Midbrain (tissue), 1 donor: ENCODE measurements around the gene TNFRSF18.

ENCODE experiments used
- DNase-seq: peaks from one replicate; lab custom pipeline; 2025; lab: John Stamatoyannopoulos, UW

The TNFRSF18 gene

GRCh38 chr1:1211541-1212441, 5.4 kb upstream of the TNFRSF18 start:
- DNase-seq = no peak

DNA sequence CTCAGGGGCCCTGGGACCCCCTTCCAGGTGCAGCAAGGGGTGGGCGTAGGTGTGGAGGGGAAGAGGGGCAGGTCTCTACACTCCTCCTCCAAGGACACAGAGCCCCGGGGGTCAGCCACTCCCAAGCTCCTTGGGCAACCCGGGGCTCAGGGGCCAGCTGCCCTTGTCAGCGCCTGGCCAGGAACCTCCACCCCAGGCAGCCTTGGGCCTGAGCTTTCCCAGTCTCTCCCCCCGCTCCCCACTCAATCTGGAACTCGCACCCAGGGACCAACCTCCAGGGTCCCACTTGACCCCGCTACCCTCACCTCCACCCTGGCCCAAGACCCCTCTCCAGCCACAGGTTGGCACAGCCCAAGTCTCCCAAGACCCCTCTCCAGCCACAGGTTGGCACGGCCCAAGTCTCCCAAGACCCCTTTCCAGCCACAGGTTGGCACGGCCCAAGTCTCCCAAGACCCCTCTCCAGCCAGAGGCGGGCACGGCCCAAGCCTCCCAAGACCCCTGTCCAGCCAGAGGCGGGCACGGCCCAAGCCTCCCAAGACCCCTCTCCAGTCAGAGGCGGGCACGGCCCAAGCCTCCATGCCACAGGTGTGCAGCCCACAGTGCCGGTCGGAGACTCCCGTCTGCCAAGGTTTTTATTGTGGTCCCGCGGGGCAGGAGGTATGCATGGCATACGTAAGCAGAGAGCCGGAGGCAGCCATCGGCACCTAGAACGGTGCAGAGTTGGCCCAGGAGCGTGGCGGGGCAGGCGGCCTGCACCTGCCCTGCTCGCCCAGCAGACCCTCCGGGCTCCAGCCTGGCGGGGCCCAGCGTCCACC, 4.5 kb upstream of the TNFRSF18 start:
- no peak for DNase-seq

DNA sequence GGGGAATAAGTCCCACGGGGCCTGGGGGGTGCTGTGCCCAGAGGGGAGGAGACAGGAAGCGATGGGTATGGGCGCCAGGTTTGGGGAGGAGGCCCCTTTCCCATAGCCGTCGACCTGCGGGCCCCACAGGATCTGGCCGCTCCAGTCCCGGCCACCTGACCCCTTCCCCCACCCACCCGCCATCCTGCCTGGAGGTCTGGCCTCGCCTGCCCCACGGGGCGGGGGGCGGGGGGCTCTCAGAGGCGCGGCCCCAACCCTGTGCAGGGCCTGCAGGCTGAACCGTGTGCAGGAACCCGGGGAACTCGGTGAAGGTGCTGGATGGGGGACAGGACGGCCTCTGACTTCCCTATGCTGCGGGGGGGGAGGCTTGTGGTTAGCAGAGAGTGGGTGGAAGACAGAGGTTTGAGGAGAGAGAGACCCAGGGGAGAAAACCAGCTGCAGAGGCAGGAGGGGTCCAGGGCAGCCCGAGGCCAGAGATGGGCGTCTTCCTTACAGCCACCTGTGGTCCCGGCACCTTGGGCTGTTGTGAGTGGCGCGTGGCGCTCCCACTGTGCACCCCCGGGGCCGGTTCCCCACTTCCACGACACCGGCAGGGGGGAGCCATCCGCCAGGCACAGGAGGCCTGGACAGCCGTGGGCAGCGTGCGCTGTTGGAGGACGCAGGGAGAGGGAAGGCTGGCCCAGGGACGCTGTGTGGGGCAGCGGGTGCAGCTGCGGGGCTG, 2.5 kb upstream of the TNFRSF18 start:
- no peak for DNase-seq

- no peak for DNase-seq
These were observed 1.1 kb upstream of the TNFRSF18 start for GRCh38 chr1:1207571-1207892.

- DNase-seq = no peak
These were observed 657 bp upstream of the TNFRSF18 start for GRCh38 chr1:1206966-1207531.

DNA sequence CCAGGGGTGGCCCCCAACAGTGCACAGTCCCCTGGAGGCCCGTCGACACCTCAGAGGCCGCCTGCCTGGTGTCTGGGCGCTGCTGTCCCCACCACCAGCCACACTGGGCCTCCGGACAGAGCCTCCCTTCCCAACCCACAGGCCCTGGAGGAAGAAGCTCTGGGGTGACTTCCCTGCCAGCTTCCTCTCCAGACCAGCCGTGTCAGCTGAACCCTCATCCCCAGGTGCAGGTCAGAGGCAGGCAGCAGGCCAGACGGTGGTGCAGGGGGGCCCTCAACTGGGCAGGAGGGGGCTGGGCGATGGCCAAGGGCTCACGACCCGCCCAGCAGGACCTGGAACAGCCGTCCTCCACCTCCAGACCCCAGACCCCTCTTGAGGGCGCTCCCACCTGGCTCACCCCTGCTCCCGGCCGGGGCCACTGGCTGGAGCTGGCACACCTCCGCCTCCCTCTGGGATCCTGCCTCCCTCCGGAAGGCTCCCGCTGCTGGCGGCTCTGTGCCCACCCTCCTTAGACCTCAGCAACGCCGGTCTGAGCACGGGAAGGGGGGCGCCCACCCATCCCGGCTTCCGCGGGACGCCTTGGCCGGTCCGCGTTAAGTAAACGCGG, 520 bp downstream of the TNFRSF18 start:
- no peak for DNase-seq

DNA sequence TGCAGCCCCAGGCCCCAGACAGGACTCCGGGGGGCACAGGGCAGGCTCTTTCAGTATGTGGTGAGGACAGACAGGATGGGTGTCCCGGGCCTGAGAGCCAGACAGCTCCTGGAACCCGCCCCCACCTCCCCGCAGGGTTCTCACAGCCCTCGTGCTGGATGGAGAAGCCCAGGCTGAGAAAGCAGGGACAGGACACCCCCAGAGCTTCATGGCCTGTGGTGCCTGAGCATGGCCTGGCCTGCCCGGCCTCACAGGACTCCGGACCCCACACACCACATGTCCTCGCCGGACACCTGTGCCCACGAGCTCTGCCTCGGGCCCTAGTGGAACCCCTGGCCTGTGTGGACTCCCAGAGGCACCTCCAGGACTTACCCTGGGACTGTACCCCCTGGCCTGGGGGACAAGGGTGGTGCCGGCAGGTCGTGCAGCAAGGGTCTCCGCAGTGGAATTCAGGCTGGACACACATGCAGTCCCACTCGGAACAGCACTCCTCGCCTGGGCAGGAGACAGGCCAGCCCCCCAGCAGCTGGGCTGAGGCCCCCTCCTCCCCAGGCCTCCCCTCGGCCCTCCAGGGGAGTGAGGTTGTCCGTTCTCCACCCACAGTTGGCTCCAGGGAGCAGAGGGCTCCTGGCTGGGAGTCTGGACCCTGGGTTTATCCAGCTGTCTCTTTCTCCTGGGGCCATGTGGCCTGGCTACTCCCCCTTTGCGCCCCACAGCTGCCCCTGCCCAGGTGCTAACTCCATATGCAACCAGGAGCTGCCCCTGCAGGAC, 1.2 kb downstream of the TNFRSF18 start:
- no peak for DNase-seq

DNA sequence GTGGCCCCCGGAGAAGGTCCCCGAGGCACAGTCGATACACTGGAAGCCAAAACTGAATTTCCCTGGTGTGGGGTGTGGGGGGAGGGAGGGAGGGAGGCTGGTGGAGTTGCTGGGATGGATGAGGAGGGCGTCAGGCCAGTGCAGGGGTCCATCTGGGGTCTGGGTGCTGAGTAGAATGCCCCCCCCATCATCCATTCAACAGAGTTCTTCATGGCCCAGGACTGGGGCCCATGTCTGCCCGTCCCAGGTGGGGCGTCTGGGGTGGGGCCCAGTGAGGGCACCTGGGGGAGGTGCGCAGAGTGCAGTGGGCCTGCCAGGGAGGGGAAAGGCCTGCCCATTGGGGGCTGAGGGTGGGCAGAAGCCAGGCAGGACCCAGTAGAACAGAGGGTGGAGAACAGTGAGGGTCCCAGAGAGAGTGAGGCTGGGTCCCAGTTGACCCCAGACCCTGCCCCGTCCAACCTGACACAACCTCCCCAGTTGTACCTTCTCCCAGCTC, 1.9 kb downstream of the TNFRSF18 start:
- DNase-seq = no peak

DNA sequence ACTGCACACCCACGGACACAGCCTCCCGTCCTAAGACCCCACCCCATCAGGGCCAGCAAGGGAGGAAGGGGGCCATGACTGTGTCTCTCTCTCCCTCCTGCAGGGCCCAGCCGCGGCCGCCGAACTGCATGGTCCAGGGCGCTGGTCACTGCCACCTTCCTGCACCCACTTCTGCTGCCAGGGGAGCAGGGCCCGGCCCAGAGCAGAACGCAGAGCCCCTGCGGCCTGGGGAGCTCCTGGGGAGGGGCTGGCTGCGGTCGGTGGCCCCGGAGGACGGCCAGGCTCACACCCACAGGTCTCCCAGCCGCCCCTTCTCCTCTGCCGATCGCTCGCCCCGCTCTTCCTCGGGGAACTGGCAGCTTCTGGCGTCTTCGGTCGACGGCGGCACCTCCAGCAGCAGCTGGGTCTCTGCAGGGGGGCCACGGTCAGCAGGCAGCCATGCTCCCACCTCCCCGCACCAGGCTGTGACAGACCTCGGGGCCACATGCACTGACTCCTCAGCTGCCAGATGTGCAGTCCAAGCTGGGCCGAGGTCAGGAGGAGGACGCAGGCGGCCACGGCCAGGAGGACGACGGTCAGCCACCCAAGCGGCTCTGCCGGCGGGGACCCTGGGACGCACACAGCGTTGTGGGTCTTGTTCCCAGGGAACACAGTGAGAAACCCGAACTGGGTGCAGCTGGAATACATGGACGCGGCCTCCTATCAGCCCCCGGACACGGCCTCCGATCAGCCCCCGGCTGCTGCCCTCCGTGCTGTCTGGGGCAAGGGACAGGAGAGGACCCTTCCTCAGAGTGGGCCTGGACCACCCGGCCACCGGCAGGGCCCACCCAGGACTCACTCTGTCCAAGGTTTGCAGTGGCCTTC, 2.6 kb downstream of the TNFRSF18 start:
- DNase-seq = no peak

DNA sequence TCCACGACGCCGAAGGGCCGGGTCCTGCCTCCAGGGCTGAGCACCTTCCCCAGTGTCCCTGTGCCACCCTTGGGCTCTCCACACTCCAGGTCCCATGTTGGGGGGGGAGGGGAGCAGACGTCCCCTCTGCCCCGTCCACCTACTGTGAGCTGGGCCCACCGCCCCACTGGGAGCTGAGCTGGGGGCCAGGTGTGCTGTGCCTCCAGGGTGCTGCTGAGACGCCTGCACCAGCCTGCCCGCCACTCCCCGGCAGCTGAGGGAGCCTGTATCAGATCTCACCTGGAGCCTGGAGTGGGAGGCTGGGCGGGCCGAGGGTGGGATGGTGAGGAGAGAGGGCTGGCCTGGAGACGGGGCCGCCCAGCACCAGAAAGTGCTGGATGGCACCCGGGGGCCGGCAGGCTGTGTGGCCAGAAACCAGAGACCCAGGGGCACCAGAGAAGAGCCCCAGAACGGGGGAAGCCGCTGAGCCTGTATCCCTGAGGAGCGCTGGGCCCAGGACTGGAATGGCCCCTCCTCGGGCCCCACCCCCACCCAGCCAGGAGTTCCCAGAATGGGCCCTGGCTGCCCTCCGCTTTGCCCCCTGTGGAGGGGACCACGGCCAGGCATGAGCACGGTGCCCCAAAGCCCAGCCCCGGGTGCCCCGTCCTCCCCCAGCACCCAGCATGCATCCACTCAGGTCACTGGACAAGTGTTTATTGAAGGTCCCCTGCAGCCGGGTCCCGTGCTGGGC, 3.4 kb downstream of the TNFRSF18 start:
- no peak for DNase-seq

DNA sequence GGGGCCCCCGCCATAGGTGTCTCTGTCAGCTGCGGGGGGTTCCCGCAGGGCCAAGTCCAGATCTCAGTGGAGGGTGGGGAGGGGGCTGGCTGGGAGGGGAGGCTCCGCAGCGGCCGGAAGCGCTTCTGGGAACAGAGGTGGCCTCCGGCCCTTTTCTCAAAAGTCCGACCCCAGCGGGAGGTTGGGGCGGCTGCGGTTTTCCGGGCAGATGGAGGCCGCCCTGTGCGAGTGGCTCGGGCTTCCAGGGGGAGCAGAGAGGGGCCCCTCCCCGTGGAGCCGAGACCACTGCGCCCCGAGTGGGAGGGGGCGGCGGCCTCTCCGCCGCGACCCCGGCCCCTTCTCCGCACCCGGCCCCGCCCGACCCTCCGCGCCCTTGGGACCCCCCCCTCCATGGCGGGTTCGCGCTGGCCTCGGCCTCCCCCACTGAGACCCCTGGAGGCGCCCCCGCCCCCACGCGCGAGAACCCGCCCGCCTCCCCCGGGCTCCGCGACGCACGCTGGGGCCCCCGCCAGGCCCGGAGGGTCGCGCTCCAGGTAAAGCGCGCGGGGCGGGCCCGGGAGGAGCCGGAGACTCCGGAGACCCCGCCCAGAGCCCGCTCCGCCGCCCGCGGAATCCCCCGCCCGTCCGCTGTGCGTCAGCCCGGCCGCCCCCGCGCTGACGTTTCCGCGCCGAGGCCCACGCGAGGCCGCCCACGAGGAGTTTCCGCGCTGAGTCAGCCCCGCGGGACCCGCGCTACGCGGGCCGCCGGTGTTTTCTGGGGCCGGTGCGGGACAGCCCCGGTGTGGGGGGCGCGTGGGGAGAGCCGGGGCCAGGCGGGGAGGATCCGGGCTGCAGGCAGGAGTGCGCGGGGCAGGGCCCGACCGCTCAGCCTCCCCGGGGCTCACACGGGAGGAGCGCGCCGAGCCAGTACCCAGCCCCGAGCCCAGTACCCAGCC, 5.2 kb downstream of the TNFRSF18 start:
- DNase-seq = no peak

DNA sequence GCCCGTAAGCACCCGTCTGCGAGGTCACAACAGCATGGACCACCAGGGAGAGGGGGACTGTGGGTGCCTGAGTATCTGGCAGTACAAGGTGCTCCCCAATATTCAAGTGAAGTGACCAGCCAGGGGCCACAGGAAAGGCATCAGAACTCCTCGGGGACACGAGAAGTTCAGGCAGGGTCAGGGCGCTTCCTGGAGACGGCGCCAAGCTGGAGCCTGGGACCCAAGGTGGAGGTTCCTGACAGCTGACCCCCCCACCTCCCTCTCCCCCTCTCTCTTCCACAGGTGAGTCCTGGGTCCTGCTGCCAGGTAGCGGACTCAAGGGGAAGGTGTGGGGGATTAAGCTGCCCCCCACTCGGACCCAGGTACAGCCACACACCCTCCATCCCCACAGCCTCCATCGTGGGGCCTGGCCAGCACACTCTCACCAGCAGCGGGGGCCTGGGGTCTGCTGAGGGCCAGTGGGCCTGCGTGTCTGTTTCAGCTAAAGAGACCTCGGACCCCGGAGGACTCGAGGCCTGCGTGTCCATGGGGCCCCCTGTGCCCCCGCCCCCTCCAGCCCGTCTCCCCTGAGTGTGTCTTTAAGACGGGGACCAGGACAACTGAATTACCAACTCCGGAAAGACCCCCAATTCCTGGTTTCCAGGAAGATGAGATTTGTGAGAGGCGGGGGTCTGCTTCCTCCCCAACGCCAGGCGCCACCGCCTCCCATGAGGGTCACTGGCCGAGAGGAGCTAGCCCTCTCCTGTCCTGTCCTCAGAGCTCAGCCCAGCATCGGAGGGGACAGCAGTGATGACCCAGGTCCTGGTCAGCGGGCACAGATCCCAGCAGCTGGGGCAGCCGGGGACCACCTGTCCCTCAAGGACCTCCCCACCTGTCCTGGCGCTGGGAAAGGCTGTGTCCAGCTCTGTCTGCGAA, 6.2 kb downstream of the TNFRSF18 start:
- DNase-seq = no peak

GRCh38 chr1:1199141-1199960, 7.0 kb downstream of the TNFRSF18 start:
- DNase-seq = no peak

GRCh38 chr1:1198423-1199140, 7.8 kb downstream of the TNFRSF18 start:
- DNase-seq = no peak
